Chondrocyte (in vitro differentiated cells): Measurements from ENCODE around the gene MTA3. TPM values are rescaled to one million over a fixed set of nuclear protein-coding genes. Genes with fewer than 3 reads are reported as not detected.

Experiments used
- DNase-seq: peaks from one replicate; pipeline ENCODE4 v3.0.0; 2021; ENCODE audit warnings: mixed read lengths, low spot score
- H3K27ac Mint-ChIP-seq: one replicate; pipeline ENCODE4 v1.8.0; 2021; ENCODE audit warnings: mild to moderate bottlenecking, moderate library complexity, mixed read lengths; ENCODE audit not compliant: unreplicated experiment
- H3K27me3 Mint-ChIP-seq: 2 replicates; pipeline ENCODE4 v1.8.0; 2021; ENCODE audit warnings: low read depth, mixed read lengths
- H3K36me3 Mint-ChIP-seq: 2 replicates; pipeline ENCODE4 v1.8.0; 2021; ENCODE audit warnings: low read depth, mixed read lengths
- H3K4me1 Mint-ChIP-seq: 2 replicates; pipeline ENCODE4 v1.8.0; 2021; ENCODE audit warnings: low read depth, mild to moderate bottlenecking, mixed read lengths
- H3K4me3 Mint-ChIP-seq: one replicate; pipeline ENCODE4 v1.8.0; 2021; ENCODE audit warnings: mild to moderate bottlenecking, moderate library complexity, mixed read lengths; ENCODE audit not compliant: unreplicated experiment
- H3K9me3 Mint-ChIP-seq: 2 replicates; pipeline ENCODE4 v1.8.0; 2021; ENCODE audit warnings: low read depth, mixed read lengths
- CTCF ChIP-seq: fragments of 200-600 bp; sonication (generic); IDR thresholded peaks from 2 replicates; pipeline ENCODE4 v1.5.0; 2021; ENCODE audit warnings: antibody characterized with exemption, mild to moderate bottlenecking, moderate library complexity
- total RNA-seq: library from RNA; stranded (reverse); gene quantifications from 3 replicates; pipeline ENCODE4 v1.2.1, GENCODE V29; 2021

The MTA3 gene
- total RNA-seq, 1 donor from 2014 or later: 39.3 TPM

GRCh38 chr2:42756150-42756775 lies 187.8 kb downstream of the MTA3 start:
- no peak for TF ChIP-seq CTCF
- no peaks in the 10 kb centered on the region for H3K27me3 Mint-ChIP-seq
- no peaks in the 10 kb centered on the region for H3K9me3 Mint-ChIP-seq
- peaks cover 9% of the 10 kb centered on the region for H3K36me3 Mint-ChIP-seq
- DNase-seq: no peak
- no peaks in the 10 kb centered on the region for H3K4me1 Mint-ChIP-seq
- H3K4me3 Mint-ChIP-seq: no peak overlapping the region
- H3K27ac Mint-ChIP-seq: no peak overlapping the region

GRCh38 chr2:42756966-42757513 lies 188.6 kb downstream of the MTA3 start:
- no peak for TF ChIP-seq CTCF
- Mint-ChIP-seq H3K4me1 (no peaks in the 10 kb centered on the region), H3K36me3 (peaks cover 6% of the 10 kb centered on the region), H3K4me3 (no peak overlapping the region), H3K27ac (no peak overlapping the region), H3K9me3 (no peaks in the 10 kb centered on the region), H3K27me3 (no peaks in the 10 kb centered on the region)
- no peak for DNase-seq

GRCh38 chr2:42757981-42758740 lies 189.7 kb downstream of the MTA3 start:
- no peak for DNase-seq
- peaks cover 7% of the 10 kb centered on the region for H3K36me3 Mint-ChIP-seq
- no peak overlapping the region for H3K4me3 Mint-ChIP-seq
- no peaks in the 10 kb centered on the region for H3K27me3 Mint-ChIP-seq
- no peak for TF ChIP-seq CTCF
- no peak overlapping the region for H3K27ac Mint-ChIP-seq
- H3K4me1 Mint-ChIP-seq: no peaks in the 10 kb centered on the region
- H3K9me3 Mint-ChIP-seq: no peaks in the 10 kb centered on the region

- no peaks in the 10 kb centered on the region for H3K9me3 Mint-ChIP-seq
- no peak overlapping the region for H3K27ac Mint-ChIP-seq
- H3K4me3 Mint-ChIP-seq: no peak overlapping the region
- TF ChIP-seq CTCF: no peak
- DNase-seq: no peak
- no peaks in the 10 kb centered on the region for H3K4me1 Mint-ChIP-seq
- H3K27me3 Mint-ChIP-seq: no peaks in the 10 kb centered on the region
- H3K36me3 Mint-ChIP-seq: peaks cover 6% of the 10 kb centered on the region
Measured at GRCh38 chr2:42758751-42759150, 190.3 kb downstream of the MTA3 start.

- no peaks in the 10 kb centered on the region for H3K27me3 Mint-ChIP-seq
- no peaks in the 10 kb centered on the region for H3K9me3 Mint-ChIP-seq
- no peaks in the 10 kb centered on the region for H3K4me1 Mint-ChIP-seq
- no peak overlapping the region for H3K27ac Mint-ChIP-seq
- no peak for TF ChIP-seq CTCF
- no peak overlapping the region for H3K4me3 Mint-ChIP-seq
- DNase-seq: no peak
- H3K36me3 Mint-ChIP-seq: peaks cover 6% of the 10 kb centered on the region
Measured at GRCh38 chr2:42761554-42761953, 193.1 kb downstream of the MTA3 start.
